ENCODE results near the gene ALG14. TPM values are rescaled to one million over a fixed set of nuclear protein-coding genes. Genes with fewer than 3 reads are reported as not detected.
"Not testable (repeated sequence)": the region's sequence is repeated elsewhere in the genome, so short reads cannot be mapped to it uniquely, and the experiment has no call there.

Gene ALG14
- total RNA-seq, 1 donor from 2014 or later = 1.5 TPM

DNA sequence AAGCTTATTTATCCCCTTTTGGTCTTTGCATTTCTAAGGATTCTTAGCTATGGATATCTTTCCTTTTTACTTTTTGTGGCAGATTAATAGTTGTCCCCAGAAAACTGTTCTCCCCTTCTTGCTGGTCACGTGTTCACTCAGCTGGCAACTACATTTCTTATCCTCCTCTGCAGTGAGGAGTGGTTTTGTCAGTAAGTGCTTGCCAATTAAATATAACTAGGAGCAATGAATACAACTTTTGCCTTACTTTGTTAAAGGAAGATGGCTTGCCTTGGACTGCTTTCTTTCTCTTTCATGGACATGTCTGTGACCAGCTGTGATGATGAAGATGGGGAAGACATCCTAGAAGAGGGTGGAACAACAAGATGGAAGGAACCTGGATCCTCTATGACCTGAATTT lies 15.6 kb upstream of the ALG14 start:
- DNase-seq (ENCODE audit: low read depth in 2 of 2) = no peak

DNA sequence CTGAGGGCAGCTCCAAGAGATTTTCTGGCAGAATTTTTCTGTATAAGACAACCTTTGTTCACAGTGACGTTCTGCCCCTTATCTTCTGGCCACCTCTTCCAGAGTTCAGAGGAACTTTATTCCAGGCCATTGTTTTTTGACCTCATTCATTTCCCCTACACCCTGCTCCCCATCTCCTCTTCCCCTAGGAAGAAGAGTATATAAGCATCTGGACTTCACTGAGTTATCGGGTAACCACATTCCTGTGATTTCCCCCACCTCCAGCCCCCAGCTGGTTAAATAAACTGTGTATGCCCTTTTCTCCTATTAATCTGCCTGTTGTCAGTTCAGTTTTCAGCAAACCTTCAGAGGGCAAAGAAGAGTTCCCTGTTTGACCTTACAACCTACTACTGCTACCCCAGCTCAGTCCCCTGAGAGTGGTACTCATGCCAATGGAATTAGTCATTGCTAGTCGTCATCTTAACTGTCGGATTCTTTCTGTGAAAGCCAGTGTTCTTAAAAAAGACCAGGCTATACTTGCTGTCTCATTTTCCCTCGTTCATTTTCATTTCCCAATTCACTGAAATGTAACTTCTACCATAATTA lies 14.3 kb upstream of the ALG14 start:
- DNase-seq (ENCODE audit: low read depth in 2 of 2) = peak; percentile 4 to 80

DNA sequence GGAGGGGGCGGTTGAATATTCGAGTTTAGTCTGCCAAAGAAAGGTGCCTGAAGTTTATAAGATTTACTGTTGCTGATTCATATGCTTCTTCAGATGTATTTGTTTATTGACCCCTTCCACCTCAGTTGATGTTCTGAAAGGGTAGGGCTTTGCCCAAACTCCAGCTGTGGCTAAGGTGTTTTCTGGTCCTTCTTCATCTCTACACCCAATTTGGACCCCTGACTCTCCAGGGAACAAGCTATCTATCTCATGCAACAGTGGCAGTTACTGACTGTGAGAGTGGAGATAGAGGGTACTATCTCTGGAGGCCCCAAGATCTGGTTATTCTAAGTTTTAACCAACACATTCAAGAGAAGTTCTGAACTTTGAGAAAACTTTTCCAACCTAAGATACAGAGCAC lies 12.6 kb upstream of the ALG14 start:
- no peak for DNase-seq (ENCODE audit: low read depth in 2 of 2)

DNA sequence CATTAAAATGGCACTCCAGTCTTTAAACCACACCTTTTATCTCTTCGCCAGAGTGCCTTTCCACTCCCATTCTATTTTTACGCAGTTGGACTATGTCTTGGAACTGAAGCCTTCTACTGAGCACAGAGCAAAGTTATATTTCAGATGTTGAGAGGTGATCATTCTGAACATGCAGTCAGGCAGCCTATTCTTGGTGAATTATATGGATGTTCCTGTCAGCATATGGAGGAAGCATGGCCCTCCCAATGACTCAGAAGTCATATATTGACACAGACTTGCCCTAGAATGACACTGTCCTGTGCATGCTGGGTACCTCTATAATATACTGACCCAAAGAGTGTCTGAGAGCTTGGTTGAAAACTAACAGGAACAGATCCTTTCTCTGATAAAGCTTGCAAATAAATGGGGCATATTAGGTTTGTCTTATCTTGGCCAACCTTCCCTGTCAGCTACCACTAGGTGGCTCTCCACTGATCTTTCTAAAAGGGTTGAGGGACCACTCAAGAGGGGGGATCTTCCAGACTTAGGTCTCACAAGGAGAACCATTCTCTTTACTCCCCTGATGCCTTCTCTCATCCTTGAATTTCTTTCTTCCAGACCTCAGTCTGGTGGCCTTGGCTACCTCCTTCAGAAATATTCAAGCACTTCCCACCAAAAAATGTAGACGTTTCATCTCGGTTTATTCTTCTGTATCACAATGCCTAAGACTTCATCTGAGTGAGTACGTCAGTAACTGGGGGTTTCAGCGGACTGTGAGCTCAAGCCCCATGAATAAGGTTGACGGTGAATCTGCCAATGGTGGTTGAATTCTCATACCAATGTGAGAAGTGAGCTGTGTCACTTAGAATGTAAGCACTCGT lies 11.8 kb upstream of the ALG14 start:
- DNase-seq (ENCODE audit: low read depth in 2 of 2) = peak; percentile 9 to 50

- no peak for DNase-seq (ENCODE audit: low read depth in 2 of 2)
These were observed 8.1 kb upstream of the ALG14 start for GRCh38 chr1:95080879-95081278.

- DNase-seq (ENCODE audit: low read depth in 2 of 2) = no peak
These were observed 7.7 kb upstream of the ALG14 start for GRCh38 chr1:95080446-95080845.

DNA sequence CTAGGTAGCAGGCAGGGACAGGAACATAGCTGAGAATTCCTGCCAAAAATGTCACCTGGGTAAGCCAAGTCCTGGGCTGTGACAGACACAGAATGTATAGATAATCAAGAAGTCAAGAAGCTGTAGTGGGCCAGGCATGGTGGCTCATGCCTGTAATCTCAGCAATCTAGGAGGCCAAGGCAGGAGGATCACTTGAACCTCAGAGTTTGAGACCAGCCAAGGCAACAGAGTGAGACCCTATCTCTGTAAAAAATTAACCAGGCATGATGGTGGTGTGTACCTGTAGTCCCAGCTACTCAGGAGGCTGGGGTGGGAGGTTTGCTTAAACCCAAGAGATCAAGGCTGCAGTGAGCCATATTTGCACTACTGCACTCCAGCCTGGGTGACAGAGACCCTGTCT lies 3.3 kb upstream of the ALG14 start:
- DNase-seq (ENCODE audit: low read depth in 2 of 2) = no peak

GRCh38 chr1:95073446-95073845 lies 695 bp upstream of the ALG14 start:
- DNase-seq (ENCODE audit: low read depth in 2 of 2) = no peak

DNA sequence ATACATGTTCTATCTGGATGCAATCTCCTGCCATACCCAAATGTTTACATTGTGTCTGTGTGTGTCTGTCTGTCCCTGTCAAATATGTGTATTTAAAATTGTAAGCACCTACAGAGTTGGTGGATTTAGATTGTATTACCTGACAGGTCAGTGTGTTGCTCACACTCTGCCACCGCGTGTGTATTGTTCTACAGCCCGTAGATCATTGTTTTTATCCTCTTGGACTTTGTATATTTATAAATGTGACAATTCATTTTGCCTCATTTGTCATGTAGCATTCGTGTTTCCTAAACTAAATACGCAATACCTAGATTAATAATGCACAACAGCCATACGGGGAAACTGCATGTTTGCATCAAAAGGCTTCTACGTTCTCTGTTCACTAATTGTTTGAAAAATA lies 634 bp downstream of the ALG14 start:
- no peak for DNase-seq (ENCODE audit: low read depth in 2 of 2)

DNA sequence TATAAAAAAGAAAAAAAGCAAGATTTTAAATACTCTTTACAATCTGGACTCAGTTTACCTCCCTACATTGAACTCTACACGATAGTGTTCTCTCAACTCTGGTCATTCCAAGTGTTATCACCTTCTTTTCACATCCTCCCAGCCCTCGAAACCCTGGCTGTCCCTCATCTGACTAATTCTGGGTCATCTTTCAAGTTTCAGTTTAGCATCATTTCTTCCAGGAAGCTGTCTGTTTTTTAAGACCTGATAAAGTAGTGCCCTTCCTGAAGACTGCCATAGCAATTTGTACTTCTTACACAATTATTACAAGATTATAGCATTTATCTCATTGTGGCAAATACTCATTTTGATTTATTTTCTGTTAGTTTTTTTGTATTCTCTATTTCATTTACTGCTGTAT lies 1.2 kb downstream of the ALG14 start:
- no peak for DNase-seq (ENCODE audit: low read depth in 2 of 2)

- DNase-seq (ENCODE audit: low read depth in 2 of 2) = no peak
These were observed 3.0 kb downstream of the ALG14 start for GRCh38 chr1:95069710-95070093.

DNA sequence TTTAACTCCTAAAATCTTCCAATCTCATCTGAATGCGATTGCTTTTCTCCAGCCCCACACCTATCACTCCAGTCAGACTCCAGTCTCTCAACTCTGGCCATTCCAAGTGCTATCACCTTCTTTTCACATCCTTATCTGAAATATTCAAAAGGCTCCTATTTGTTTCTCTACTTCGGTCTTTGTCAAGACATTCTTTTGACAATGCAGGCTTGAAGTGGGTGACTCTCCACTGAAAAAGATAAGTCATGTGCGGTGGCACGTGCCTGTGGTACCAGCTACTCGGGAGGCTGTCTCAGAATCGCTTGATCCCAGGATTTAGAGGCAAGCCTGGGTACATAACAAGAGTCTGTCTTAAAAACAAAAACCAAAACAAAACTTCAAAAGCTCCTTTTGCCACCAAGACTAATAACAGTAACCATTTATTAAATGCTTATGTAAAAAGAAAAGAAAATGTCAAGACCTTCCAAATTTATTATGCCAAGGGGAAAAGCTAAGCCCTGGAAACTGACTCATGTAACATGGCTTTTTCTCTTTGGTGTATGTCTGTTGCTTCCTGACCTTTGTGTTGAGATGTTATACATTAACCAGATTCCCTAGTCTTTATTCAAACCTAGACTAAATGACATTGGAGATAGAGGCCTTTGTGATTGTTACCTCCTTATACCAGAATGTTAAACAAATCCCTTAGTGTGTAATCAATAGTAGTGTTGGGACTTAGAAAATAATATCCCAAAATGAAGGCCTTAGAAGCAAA lies 3.6 kb downstream of the ALG14 start:
- no peak for DNase-seq (ENCODE audit: low read depth in 2 of 2)

DNA sequence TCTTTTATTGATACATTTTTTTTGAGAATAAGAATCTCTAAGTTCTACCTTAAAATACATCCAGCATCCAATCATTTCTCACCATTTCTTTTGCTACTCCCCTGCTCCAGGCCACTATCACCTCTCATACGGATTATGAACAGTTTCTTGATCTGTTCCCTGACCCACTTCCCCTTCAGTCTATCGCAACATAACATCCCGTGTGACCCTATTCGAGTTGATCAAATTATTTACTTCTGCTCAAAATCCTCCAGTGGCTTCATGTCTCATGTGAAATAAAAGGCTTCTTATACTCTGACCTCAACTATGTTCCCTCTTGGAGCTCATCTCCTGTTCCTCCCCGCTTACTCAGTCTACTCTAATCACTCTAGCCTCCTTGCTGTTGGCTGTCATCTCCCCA lies 5.2 kb downstream of the ALG14 start:
- no peak for DNase-seq (ENCODE audit: low read depth in 2 of 2)

DNA sequence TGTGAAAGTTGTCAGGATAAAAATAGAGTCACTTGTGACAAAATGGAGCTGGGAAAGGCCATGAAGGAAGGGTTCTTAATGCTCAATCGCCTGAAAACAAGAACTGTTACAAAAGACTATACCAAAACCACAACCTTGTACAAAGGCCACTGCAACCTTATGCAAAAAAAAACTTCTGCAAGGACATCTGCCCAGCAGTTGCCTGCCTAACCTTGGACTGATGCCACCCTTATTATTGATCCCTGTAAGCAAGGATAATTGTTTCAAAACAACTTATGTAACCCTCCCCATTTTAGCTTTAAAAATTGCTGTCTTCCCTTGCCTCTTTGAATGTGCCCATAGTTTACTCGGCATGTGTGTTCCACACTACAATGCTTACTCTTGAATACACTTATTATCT lies 5.7 kb downstream of the ALG14 start:
- no peak for DNase-seq (ENCODE audit: low read depth in 2 of 2)

- no peak for DNase-seq (ENCODE audit: low read depth in 2 of 2)
These were observed 11.2 kb downstream of the ALG14 start for GRCh38 chr1:95061445-95062006.

GRCh38 chr1:95058974-95059373 lies 13.8 kb downstream of the ALG14 start:
- no peak for DNase-seq (ENCODE audit: low read depth in 2 of 2)

DNA sequence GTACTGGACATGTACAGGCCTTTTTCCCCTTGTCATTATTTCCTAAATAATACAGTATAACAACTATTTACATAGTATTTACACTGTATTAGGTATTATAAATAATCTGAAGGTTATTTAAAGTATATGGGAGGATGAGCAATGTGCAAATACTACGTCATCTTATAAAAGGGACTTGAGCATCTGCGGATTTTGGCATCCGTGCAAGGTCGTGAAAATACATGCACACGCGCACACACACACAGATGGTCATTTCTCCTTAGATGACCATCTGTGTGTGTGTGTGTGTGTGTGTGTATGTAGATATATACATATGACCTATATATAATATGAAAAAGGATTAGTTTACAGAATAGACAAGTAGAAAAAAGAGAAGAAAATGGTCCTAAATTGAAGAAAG lies 15.4 kb downstream of the ALG14 start:
- DNase-seq (ENCODE audit: low read depth in 2 of 2) = no peak

- no peak for DNase-seq (ENCODE audit: low read depth in 2 of 2)
These were observed 22.8 kb downstream of the ALG14 start for GRCh38 chr1:95049935-95050334.

DNA sequence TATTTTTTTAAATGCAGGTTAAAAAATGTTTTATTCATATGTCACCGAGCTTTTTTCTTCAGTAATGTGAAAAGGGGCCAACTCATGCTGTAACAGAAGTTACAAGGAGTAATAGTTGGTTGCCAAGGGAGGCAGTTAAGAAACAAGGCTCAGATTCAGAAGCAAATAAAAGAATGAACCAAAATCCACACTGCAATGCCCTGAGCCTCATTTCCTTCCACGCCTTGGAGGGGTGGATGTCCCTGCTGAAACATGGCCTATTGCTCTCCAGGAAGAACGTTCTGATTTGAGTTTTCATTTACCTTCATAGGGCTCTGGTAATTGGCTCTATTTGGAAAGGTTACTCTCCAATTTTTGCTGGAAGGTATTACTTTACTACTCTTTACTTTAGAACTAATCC lies 24.4 kb downstream of the ALG14 start:
- no peak for DNase-seq (ENCODE audit: low read depth in 2 of 2)

DNA sequence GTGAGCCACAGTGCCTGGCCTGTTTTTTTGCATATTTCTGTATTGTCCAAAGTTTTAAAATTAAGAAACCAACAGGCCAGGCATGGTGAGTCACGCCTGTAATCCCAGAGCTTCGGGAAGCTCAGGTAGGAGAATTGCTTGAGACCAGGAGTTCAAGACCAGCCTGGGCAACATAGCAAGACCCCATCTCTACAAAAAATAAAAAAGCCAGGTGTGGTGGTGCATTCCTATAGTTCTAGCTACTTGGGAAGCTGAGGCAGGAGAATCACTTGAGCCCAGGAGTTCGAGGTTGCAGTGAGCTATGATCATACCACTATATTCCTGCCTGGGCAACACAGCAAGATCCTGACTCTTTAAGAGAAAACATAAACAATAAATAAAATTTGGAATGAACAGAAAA lies 25.1 kb downstream of the ALG14 start:
- not testable (repeated sequence) for DNase-seq (ENCODE audit: low read depth in 2 of 2)

GRCh38 chr1:95046359-95046758 lies 26.4 kb downstream of the ALG14 start:
- no peak for DNase-seq (ENCODE audit: low read depth in 2 of 2)

All from dermis microvascular lymphatic vessel endothelial cell (primary cell).